ENCODE results near the gene ATF7IP.
"Not testable (repeated sequence)": the region's sequence is repeated elsewhere in the genome, so short reads cannot be mapped to it uniquely, and the experiment has no call there.

Gene ATF7IP, protein sequence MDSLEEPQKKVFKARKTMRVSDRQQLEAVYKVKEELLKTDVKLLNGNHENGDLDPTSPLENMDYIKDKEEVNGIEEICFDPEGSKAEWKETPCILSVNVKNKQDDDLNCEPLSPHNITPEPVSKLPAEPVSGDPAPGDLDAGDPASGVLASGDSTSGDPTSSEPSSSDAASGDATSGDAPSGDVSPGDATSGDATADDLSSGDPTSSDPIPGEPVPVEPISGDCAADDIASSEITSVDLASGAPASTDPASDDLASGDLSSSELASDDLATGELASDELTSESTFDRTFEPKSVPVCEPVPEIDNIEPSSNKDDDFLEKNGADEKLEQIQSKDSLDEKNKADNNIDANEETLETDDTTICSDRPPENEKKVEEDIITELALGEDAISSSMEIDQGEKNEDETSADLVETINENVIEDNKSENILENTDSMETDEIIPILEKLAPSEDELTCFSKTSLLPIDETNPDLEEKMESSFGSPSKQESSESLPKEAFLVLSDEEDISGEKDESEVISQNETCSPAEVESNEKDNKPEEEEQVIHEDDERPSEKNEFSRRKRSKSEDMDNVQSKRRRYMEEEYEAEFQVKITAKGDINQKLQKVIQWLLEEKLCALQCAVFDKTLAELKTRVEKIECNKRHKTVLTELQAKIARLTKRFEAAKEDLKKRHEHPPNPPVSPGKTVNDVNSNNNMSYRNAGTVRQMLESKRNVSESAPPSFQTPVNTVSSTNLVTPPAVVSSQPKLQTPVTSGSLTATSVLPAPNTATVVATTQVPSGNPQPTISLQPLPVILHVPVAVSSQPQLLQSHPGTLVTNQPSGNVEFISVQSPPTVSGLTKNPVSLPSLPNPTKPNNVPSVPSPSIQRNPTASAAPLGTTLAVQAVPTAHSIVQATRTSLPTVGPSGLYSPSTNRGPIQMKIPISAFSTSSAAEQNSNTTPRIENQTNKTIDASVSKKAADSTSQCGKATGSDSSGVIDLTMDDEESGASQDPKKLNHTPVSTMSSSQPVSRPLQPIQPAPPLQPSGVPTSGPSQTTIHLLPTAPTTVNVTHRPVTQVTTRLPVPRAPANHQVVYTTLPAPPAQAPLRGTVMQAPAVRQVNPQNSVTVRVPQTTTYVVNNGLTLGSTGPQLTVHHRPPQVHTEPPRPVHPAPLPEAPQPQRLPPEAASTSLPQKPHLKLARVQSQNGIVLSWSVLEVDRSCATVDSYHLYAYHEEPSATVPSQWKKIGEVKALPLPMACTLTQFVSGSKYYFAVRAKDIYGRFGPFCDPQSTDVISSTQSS

DNA sequence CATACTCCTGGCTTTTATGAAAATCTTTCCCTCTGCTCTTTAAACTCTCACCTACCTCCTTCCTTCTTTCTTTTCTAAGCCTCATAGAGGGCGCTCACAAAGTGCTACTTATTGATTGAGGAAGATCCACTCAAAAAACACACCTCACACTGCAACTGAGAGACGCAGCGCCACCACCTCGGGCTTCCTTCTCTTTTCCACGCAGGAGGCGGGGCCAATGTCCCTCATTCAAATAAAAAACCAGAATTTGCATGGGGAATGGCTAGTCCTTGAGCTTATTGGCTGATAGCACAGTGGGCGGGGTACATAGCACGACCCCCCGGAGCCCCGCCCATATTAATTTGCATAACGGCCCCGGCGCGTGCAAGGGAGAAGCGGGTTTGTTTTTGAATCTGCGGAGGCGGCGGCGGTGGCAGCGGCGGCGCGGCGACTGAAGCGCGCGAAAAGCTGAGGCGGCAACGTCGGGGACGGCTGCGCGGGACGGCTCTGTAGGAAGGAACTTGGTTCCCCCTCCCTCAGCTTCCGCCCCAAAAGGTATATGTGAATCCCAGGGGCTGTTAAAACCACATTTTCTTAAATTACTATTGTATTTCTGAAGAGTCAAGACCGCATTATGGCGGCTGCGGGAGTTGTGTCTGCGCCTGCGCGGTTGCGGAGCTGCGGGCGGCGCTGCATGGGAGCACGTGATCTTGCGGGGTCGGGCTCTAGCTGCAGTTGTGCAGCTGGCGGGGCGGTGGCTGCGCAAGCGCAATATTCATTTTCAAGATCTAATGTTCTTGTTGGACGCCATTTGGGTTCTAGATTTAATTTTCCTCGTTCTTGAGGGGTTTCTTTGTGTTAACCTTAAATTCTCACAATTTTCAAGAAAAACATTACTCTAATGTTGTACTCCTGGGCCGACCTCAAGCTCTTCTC, at the start of gene ATF7IP:
ATF7IP (plus strand) TSS at position 389 of the 915 bp plus-strand sequence. CDS start 58,234 bp downstream, outside the sequence.
- peak; percentile 89 to 92 for DNase-seq (ENCODE audit: low read depth in 2 of 2)

DNA sequence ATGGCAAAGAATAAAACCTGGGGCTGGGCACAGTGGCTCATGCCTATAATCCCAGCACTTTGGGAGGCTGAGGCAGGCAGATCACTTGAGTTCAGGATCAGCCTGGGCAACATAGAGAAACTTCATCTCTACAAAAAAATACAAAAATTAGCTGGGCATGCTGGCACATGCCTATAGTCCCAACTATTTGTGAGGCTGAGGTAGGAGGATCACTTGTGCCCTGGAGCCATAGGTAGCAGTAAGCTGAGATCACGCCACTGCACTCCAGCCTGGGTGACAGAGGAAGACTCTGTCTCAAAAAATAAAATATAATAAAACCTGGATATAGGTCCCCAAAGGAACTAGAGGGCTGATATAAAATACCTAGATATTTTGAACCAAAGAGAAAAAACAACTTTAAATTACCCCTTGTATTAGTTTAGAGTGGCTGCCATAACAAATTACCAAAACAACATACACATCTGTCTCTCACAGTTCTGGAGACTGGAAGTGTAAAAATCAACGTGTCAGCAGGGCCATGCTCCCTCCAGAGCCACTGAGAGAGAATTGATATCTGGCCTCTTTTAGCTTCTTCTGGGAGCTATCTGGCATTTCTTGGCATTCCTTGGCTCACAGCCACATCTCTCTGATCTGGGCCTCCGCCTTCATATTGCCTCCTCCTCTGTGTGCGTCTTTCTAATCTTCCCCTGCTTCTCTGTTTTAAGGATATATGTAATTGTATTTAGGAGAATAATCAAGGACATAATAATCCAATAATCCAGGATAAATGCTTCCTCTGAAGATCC, 47.9 kb upstream of the ATF7IP start:
- no peak for DNase-seq (ENCODE audit: low read depth in 2 of 2)

GRCh38 chr12:14319704-14320427, 45.6 kb upstream of the ATF7IP start:
- not testable (repeated sequence) for DNase-seq (ENCODE audit: low read depth in 2 of 2)

DNA sequence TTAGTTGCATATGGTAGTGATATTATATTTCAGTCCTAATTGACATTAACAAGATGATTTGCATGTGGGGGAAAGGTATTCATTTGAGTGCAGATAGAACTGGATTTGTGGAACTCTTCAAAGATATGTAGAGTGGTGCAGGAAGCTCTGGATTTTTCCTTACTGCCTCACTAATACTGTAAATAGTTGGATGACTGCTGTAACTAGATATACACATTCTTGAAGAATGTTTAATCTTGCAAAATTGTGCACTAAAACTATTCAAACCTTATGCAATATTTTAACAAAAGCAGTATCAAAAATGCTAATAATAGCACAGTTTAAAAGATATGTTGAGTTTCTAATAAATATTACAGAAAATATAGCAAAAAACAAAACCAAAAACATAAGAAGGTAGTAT, 43.1 kb upstream of the ATF7IP start:
- no peak for DNase-seq (ENCODE audit: low read depth in 2 of 2)

DNA sequence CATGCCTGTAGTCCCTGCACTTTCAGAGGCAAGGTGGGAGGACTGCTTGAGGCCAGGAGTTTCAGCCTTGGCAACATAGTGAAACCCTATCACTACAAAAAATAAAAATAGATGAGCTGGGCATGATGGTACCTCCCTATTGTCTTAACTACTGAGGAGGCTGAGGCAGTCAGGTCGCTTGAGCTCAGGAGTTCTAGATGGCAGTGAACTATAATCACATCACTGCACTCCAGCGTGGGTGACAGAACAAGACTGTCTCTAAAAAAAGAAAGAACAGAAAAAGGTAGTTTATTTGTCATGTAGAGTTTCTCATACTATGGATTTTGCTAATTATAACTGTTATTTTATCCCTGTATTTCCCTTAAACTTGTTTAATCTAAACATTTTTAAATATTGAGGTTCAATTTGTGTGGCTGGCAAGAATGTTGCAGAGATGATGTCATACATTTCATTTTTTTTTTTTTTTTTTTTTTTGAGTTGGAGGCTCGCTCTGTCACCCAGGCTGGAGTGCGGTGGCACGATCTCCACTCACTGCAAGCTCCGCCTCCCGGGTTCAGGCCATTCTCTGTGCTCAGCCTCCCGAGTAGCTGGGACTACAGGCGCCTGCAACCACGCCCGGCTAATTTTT, 39.7 kb upstream of the ATF7IP start:
- DNase-seq (ENCODE audit: low read depth in 2 of 2) = no peak

GRCh38 chr12:14326699-14327098, 38.8 kb upstream of the ATF7IP start:
- no peak for DNase-seq (ENCODE audit: low read depth in 2 of 2)

- no peak for DNase-seq (ENCODE audit: low read depth in 2 of 2)
Observed at GRCh38 chr12:14327711-14328110, 37.8 kb upstream of the ATF7IP start.

DNA sequence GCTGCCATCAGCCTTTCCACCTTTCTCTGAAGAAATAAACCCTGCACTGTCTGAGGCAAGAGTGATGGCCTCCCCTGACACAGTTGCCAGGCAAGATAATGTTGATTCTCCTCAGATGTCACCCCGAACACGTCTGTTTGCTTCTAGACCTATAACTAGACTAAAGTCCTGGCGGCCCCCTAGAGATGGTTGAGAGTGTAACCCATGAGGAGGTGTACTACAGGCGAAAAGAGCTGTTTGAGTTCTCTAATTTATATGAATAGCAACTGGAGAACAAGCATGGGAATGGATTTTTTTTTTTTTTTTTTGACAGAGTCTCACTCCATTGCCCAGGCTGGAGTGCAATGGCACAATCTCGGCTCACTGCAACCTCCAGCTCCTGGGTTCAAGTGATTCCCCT, 33.0 kb upstream of the ATF7IP start:
- DNase-seq (ENCODE audit: low read depth in 2 of 2) = no peak

- DNase-seq (ENCODE audit: low read depth in 2 of 2) = no peak
Observed at GRCh38 chr12:14340371-14340770, 25.1 kb upstream of the ATF7IP start.

DNA sequence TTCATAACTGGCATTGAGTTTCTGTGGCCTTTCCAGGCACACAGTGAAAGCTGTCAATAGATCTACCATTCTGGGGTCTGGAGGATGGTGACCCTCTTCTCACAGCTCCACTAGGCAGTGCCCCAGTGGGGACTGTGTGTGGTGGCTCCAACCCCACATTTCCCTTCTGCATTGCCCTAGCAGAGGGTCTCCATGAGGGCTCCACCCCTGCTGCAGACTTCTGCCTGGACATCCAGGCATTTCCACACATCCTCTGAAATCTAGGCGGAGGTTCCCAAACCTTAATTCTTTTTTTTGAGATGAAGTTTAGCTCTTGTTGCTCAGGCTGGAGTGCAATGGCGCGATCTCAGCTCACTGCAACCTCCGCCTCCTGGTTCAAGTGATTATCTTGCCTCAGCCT, 14.0 kb upstream of the ATF7IP start:
- not testable (repeated sequence) for DNase-seq (ENCODE audit: low read depth in 2 of 2)

DNA sequence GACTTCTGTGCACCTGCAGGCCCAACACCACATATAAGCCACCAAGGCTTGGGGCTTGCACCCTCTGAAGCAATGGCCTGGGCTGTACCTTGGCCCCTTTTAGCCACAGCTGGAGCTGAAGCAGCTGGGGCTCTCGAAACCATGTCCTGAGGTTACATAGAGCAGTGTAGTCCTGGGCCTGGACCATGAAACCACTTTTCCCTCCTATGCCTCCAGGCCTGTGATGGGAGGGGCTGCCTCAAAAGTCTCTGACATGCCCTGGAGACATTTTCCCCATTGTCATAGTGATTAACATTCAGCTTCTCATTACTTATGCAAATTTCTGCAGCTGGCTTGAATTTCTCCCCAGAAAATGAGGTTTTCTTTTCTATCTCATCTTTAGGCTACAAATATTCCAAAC, 13.4 kb upstream of the ATF7IP start:
- DNase-seq (ENCODE audit: low read depth in 2 of 2) = not testable (repeated sequence)

GRCh38 chr12:14354665-14355064, 10.8 kb upstream of the ATF7IP start:
- not testable (repeated sequence) for DNase-seq (ENCODE audit: low read depth in 2 of 2)

- no peak for DNase-seq (ENCODE audit: low read depth in 2 of 2)
Observed at GRCh38 chr12:14356147-14356546, 9.3 kb upstream of the ATF7IP start.

- DNase-seq (ENCODE audit: low read depth in 2 of 2) = no peak
Observed at GRCh38 chr12:14357486-14357885, 8.0 kb upstream of the ATF7IP start.

DNA sequence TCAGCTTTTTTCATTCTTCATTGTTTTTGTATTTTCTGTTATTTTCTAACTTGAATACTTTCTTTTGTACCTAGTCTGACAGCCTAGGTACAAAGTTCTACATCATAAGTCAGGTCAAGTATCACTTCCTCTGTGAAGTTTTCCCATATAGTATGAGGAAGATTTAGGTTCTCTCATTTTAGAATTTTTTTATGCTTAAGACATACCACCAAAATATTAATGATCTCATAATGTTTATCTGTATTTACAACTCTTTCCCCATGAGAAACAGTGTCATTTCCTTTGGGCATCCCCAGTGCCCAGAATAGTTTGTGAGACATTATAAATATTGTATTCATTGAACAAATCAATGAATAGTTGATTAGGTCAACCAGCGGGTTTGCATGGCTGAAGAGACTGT, 3.1 kb upstream of the ATF7IP start:
- no peak for DNase-seq (ENCODE audit: low read depth in 2 of 2)

DNA sequence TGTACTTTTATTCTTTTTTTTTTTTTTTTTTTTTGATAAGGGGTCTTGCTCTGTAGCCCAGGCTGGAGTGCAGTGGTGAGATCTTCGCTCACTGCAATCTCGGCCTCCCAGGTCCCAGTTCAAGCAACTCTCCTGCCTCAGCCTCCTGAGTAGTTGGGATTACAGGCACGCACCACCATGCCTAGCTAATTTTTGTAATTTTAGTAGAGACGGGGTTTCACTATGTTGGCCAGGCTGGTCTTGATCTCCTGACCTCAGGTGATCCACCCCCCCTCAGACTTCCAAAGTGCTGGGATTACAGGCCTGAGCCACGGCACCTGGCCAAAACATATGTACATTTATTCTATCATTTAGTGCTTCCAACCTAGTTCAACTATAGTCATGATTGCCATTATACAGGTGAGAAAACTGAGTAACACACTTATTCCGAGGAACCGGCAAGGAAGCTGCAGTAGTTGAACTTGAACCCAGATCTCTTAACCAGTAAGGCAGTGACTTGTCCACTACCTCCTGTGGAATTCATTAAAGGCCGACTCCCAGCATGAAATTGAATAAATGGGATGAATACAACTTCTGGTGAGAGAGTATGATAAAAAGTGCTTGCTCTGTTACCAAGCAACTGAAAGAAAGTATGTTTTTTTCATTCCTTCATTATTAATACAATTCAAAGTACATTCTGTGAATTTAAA, 755 bp upstream of the ATF7IP start:
- DNase-seq (ENCODE audit: low read depth in 2 of 2) = no peak

DNA sequence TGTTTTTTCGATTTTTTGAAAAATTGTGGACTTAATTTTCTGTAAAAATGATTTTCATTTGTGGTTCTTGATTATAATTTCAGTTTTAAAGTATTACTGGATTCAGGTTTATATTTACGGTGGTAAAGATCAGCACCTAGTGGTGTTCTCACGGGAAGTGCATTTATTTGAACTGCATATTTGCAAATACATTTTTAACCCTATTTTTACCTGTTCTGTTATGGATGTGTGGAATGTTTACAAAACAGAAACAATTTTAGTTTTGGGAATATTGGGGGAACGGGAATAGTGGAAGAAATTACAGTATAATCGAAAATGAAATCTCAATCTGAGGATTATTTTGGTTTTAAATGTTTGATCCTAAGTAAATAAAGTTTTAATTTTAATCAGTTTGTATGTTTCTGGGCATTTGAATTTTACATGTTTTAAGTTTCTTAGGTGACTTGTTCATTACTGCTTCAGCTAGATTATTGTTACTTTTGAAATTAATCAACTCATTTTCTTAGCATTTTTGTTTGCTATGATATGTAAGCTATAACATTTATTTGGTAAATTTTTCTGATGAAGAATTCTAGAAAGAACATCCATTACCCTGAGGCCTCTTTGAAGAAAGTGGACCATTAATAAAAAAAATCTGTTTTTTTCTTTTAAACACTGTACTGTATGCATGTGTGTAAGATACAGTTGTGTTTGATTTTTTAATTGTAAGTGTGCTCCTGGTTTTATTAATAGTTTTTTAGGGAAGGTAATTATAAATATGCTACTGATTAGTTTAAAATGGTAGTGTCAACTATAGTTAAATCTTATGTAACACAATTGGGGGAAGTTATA, 942 bp downstream of the ATF7IP start:
- no peak for DNase-seq (ENCODE audit: low read depth in 2 of 2)
